ENCODE results near the gene HNRNPL. TPM values are rescaled to one million over a fixed set of nuclear protein-coding genes. Genes with fewer than 3 reads are reported as not detected.
A peak's percentile ranks its signal among the peaks of the same experiment; 100 is the strongest.

The HNRNPL gene
- total and polyA plus RNA-seq, 10 of the 15 experiments (the other 5 are each of a cell fraction or from before 2014, with no cell fraction given): 32.5 to 512 (median 306) TPM

DNA sequence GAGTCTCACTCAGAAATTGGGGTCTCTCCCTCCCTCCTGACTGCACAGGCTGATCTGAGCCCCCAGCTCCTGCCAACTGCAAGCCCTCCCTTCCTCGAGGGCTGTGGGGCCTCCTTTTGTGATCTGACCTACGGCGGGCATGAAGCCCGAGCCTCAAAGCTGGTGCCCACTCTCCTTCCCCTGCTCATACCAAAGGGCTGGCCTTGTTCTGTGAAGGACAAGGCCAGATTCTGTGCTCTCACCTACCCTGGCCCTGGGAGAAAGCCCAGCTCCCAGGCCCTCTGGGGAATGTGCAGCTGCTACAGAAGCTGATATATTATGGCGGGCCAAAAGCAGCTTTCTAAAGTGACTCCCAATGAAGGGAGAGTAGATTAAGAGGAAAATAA is 9.2 kb downstream of the HNRNPL start:
- Histone ChIP-seq H3K36me3 (ENCODE audit: control insufficient read depth in 2 of 2, insufficient read depth in 2 of 2, low read length in 1 of 2) (peaks cover 53 to 74% of the 10 kb centered on the region in 2 experiments), H3K9ac (ENCODE audit: control insufficient read depth, insufficient read depth, low read length) (no peak overlapping the region), H4K20me1 (ENCODE audit: control insufficient read depth, insufficient read depth) (peaks cover 6% of the 10 kb centered on the region), H3K9me3 (replicated peaks; ENCODE audit: control insufficient read depth, insufficient read depth, low read length) (no peaks in the 10 kb centered on the region), H2AFZ (ENCODE audit: control insufficient read depth, low read depth, low read length) (no peak overlapping the region), H3K4me1 (ENCODE audit: control insufficient read depth, insufficient read depth, low read length) (peaks cover 23% of the 10 kb centered on the region), H3K79me2 (ENCODE audit: control insufficient read depth, insufficient read depth, low read length) (peaks cover 25% of the 10 kb centered on the region), H3K27ac (ENCODE audit: control insufficient read depth, insufficient read depth) (no peak overlapping the region), H3K27me3 (replicated peaks in 1 of 2; ENCODE audit: control insufficient read depth in 2 of 2, insufficient read depth in 2 of 2, low read length in 1 of 2) (no peaks in the 10 kb centered on the region), H3K4me2 (ENCODE audit: control insufficient read depth, insufficient read depth) (no peak overlapping the region), H3K4me3 (no peak overlapping the region)
- in situ Hi-C loops (cut with MboI): no loop called here
- DNase-seq (ENCODE audit: low read depth, low spot score) (no peak), ATAC-seq (no peak), FAIRE-seq (no peak)
- 96% methylated on average over 5 of the region's 5 CpGs for WGBS (ENCODE audit: insufficient coverage, insufficient replicate concordance, low lambda C conversion rate, missing lambda C conversion rate)
- BruUV-seq (replicated peaks): no TSS peak
- ChIA-PET RAD21 (ENCODE audit: unreplicated experiment) (no interaction called here), POLR2A (interaction anchor here (0.6 to 0.7 kb wide), 2 partner anchors 8 to 9 kb away, joined by 3 read pairs; no protein-coding TSS in a partner anchor), SMC1A (ENCODE audit: uncharacterized antibody, unreplicated experiment) (no interaction called here), CTCF (interaction anchor here (1.1 kb wide), 1 partner anchor 29 kb away, joined by 3 read pairs; no protein-coding TSS in a partner anchor)
- intact Hi-C loops (cut with micrococcal nuclease; ENCODE audit: unreplicated experiment): no loop called here
- TF ChIP-seq SMC3 (IDR thresholded peaks at IDR 0.05; ENCODE audit: borderline replicate concordance, low read length) (no peak), POLR2A (IDR thresholded peaks at IDR 0.05; ENCODE audit: low read depth, low read length) (peak; percentile 49; the same call in 1 of the 2 replicates)

- POLR2A ChIA-PET: interaction anchor here (0.6 kb wide), 1 partner anchor 7 kb away, joined by 3 read pairs; no protein-coding TSS in a partner anchor
- in situ Hi-C loops (cut with MboI): no loop called here
- H3K79me2 ChIP-seq (ENCODE audit: control insufficient read depth, insufficient read depth, low read length): peaks cover 20% of the 10 kb centered on the region
These were observed 9.8 kb downstream of the HNRNPL start for GRCh38 chr19:38839816-38840582.

More at GRCh38 chr19:38839816-38840582, 9.8 kb downstream of the HNRNPL start:
- H4K20me1 ChIP-seq (ENCODE audit: control insufficient read depth, insufficient read depth): peaks cover 6% of the 10 kb centered on the region
- H3K36me3 ChIP-seq (ENCODE audit: control insufficient read depth in 2 of 2, insufficient read depth in 2 of 2, low read length in 1 of 2): peaks cover 52 to 70% of the 10 kb centered on the region in 2 experiments
- no peak for ATAC-seq
- H3K9me3 ChIP-seq (replicated peaks; ENCODE audit: control insufficient read depth, insufficient read depth, low read length): no peaks in the 10 kb centered on the region
- peaks cover 20% of the 10 kb centered on the region for H3K4me1 ChIP-seq (ENCODE audit: control insufficient read depth, insufficient read depth, low read length)
- ChIA-PET RAD21 (ENCODE audit: unreplicated experiment) (no interaction called here), SMC1A (ENCODE audit: uncharacterized antibody, unreplicated experiment) (no interaction called here), CTCF (interaction anchor here (1.1 kb wide), 1 partner anchor 29 kb away, joined by 3 read pairs; no protein-coding TSS in a partner anchor)
- no TSS peak for BruUV-seq (replicated peaks)
- no peak overlapping the region for H3K4me3 ChIP-seq
- TF ChIP-seq POLR2AphosphoS2 (IDR thresholded peaks at IDR 0.05; ENCODE audit: low read depth, low read length) (peak; percentile 49; the same call in 1 of the 2 replicates), GATAD2B (conservative IDR thresholded peaks at IDR 0.05; ENCODE audit: low read depth) (no peak), ZNF384 (IDR thresholded peaks at IDR 0.05; ENCODE audit: borderline replicate concordance, low read depth, low read length) (no peak), SMAD5 (IDR thresholded peaks at IDR 0.05; ENCODE audit: low read depth) (0 out of 2 replicates have a peak, but pooled peaks have one; percentile 10), POLR2A (IDR thresholded peaks at IDR 0.05; ENCODE audit: low read depth, low read length) (peak; percentile 37), LARP7 (IDR thresholded peaks at IDR 0.05) (no peak)
- 85% methylated on average over 22 of the region's 28 CpGs for WGBS (ENCODE audit: insufficient coverage, insufficient replicate concordance, low lambda C conversion rate, missing lambda C conversion rate)
- H3K27ac ChIP-seq (ENCODE audit: control insufficient read depth, insufficient read depth): no peak overlapping the region
- DNase-seq (ENCODE audit: low read depth, low spot score): no peak
- no peak overlapping the region for H2AFZ ChIP-seq (ENCODE audit: control insufficient read depth, low read depth, low read length)
- H3K4me2 ChIP-seq (ENCODE audit: control insufficient read depth, insufficient read depth): no peak overlapping the region
- no peak overlapping the region for H3K9ac ChIP-seq (ENCODE audit: control insufficient read depth, insufficient read depth, low read length)
- no peaks in the 10 kb centered on the region for H3K27me3 ChIP-seq (replicated peaks in 1 of 2; ENCODE audit: control insufficient read depth in 2 of 2, insufficient read depth in 2 of 2, low read length in 1 of 2)
- intact Hi-C loops (cut with micrococcal nuclease; ENCODE audit: unreplicated experiment): loop anchor here (10.0 kb wide), 2 partner anchors 45 to 295 kb away; no protein-coding TSS in a partner anchor
- no peak for FAIRE-seq
